HepG2 (cell line): ENCODE results near the gene SAPCD2. TPM values are rescaled to one million over a fixed set of nuclear protein-coding genes. Genes with fewer than 3 reads are reported as not detected.

ENCODE experiments used
- ATAC-seq: fragments of 200-7000 bp; cut with Tn5 transposase; 3 replicates; pipeline ENCODE4 v1.9.1; 2020; ENCODE audit warnings: mild to moderate bottlenecking, moderate library complexity
- BruUV-seq: library from RNA; stranded (reverse); fragments of 400-500 nt; replicated peaks from 2 replicates; lab custom pipeline; 2021; lab: Mats Ljungman, UMichigan
- CTCF ChIA-PET: fragments of 300-600 bp; formaldehyde crosslinking; extraction: SDS; loops from one replicate; lab custom pipeline; 2021; ENCODE audit warnings: low total read pairs, inconsistent platforms, low intra/inter-chr PET ratio; lab: Yijun Ruan, JAX
- POLR2A ChIA-PET: fragments of 350-600 bp; sonication (Branson Sonifier 250); formaldehyde crosslinking; loops from one replicate; lab custom pipeline; 2020; ENCODE audit warnings: antibody characterized with exemption, inconsistent platforms; lab: Yijun Ruan, JAX
- DNase-seq: peaks from one replicate; pipeline ENCODE4 v3.0.0-alpha.2; 2015; ENCODE audit warnings: low spot score
- FAIRE-seq: peaks from 3 replicates; lab custom pipeline; 2011; peaks lifted over from hg19 to GRCh38; lab: Jason Lieb, UNC
- H2AFZ ChIP-seq: one replicate; pipeline ENCODE4 v1.6.1; 2011; ENCODE audit warnings: low read length, inconsistent platforms
- H3K27ac ChIP-seq: fragments of 300-600 bp; 3 replicates; pipeline ENCODE4 v1.8.0; 2011; ENCODE audit warnings: mixed run types, mild to moderate bottlenecking, mixed read lengths, low read length, inconsistent platforms; ENCODE audit not compliant: insufficient read depth; ENCODE audit errors: extremely low read length
- H3K27me3 ChIP-seq, 2 experiments: fragments of 200-600 bp in 1 of 2; 2 replicates in 1 of 2; 3 replicates in 1 of 2; pipeline versions ENCODE4 v1.6.0 to v1.8.0; 2011; ENCODE audit warnings: low read length in 2 of 2, mild to moderate bottlenecking in 2 of 2, moderate library complexity in 2 of 2, inconsistent platforms in 1 of 2; ENCODE audit not compliant: insufficient read depth in 2 of 2, control insufficient read depth in 1 of 2
- H3K36me3 ChIP-seq, 2 experiments: fragments of 200-600 bp in 1 of 2; replicated peaks in 1 of 2; 2 replicates in 1 of 2; 3 replicates in 1 of 2; pipeline versions ENCODE4 v1.5.1 to v1.8.0; 2011; ENCODE audit warnings: low read length in 2 of 2, inconsistent platforms in 1 of 2; ENCODE audit not compliant: insufficient read depth in 2 of 2, control insufficient read depth in 1 of 2
- H3K4me1 ChIP-seq: 2 replicates; pipeline ENCODE4 v1.5.1; 2012; ENCODE audit warnings: low read length, inconsistent platforms; ENCODE audit not compliant: insufficient read depth
- H3K4me2 ChIP-seq: 2 replicates; pipeline ENCODE4 v1.6.0; 2011; ENCODE audit warnings: low read depth, low read length, inconsistent platforms
- H3K4me3 ChIP-seq, 3 experiments: fragments of 200-600 bp in 1 of 3; sonication (generic), shearing (Covaris generic) in 1 of 3; replicated peaks in 1 of 3; 2 replicates each; pipeline ENCODE4 v1.5.1; 2011 to 2016; ENCODE audit warnings: low read length in 3 of 3, inconsistent platforms in 2 of 3, low read depth in 2 of 3, mild to moderate bottlenecking in 2 of 3, control low read depth in 1 of 3, mixed read lengths in 1 of 3; ENCODE audit not compliant: insufficient read depth in 1 of 3
- H3K79me2 ChIP-seq: one replicate; pipeline ENCODE4 v1.6.1; 2011; ENCODE audit warnings: low read length, inconsistent platforms; ENCODE audit not compliant: insufficient read depth
- H3K9ac ChIP-seq: 2 replicates; pipeline ENCODE4 v1.6.0; 2011; ENCODE audit warnings: mild to moderate bottlenecking, low read depth, low read length, inconsistent platforms; ENCODE audit not compliant: insufficient read depth
- H3K9me3 ChIP-seq: 2 replicates; pipeline ENCODE4 v1.5.1; 2012; ENCODE audit warnings: mild to moderate bottlenecking, low read length
- H4K20me1 ChIP-seq: 2 replicates; pipeline ENCODE4 v1.6.0; 2011; ENCODE audit warnings: inconsistent platforms, mild to moderate bottlenecking, low read length, moderate library complexity; ENCODE audit not compliant: insufficient read depth
- CTCF ChIP-seq: sonication (generic); formaldehyde crosslinking; IDR thresholded peaks from 2 replicates; pipeline ENCODE4 v1.5.0; 2020; ENCODE audit warnings: mild to moderate bottlenecking, missing genetic modification reagents, moderate library complexity
- DRAP1 ChIP-seq: IDR thresholded peaks from 2 replicates; pipeline ENCODE4 v1.6.1; 2016; ENCODE audit warnings: missing genetic modification reagents, missing compliant biosample characterization
- HOXA7 ChIP-seq: sonication (generic); formaldehyde crosslinking; IDR thresholded peaks from 2 replicates; pipeline ENCODE4 v1.8.1; 2022; ENCODE audit warnings: mild to moderate bottlenecking, missing genetic modification reagents, moderate library complexity
- MEF2D ChIP-seq: sonication (generic); formaldehyde crosslinking; IDR thresholded peaks from 2 replicates; pipeline ENCODE4 v1.5.1; 2020; ENCODE audit warnings: mild to moderate bottlenecking, missing genetic modification reagents
- STAG1 ChIP-seq: sonication (generic); formaldehyde crosslinking; IDR thresholded peaks from 2 replicates; pipeline ENCODE4 v1.4.0; 2020; ENCODE audit warnings: missing genetic modification reagents
- U2AF2 ChIP-seq: fragments of 200-400 bp; formaldehyde crosslinking; IDR thresholded peaks from 2 replicates; pipeline ENCODE4 v1.6.1; 2017; ENCODE audit warnings: low read depth, mild to moderate bottlenecking, low read length
- ZNF17 ChIP-seq: sonication (generic); formaldehyde crosslinking; IDR thresholded peaks from 2 replicates; pipeline ENCODE4 v1.5.0; 2020; ENCODE audit warnings: mild to moderate bottlenecking, missing genetic modification reagents
- ZNF557 ChIP-seq: sonication (generic); formaldehyde crosslinking; IDR thresholded peaks from 2 replicates; pipeline ENCODE4 v1.4.0; 2020; ENCODE audit warnings: missing genetic modification reagents
- ZNF567 ChIP-seq: sonication (generic); formaldehyde crosslinking; IDR thresholded peaks from 2 replicates; pipeline ENCODE4 v1.8.1; 2023; ENCODE audit warnings: mild to moderate bottlenecking, missing genetic modification reagents, borderline replicate concordance
- ZNF775 ChIP-seq: sonication (generic); formaldehyde crosslinking; IDR thresholded peaks from 2 replicates; pipeline ENCODE4 v1.4.0; 2020; ENCODE audit warnings: missing genetic modification reagents, mild to moderate bottlenecking, moderate library complexity, borderline replicate concordance
- WGBS: methylation state at CpG from one replicate; pipeline ENCODE4 v1.1.6; 2017; ENCODE audit warnings: low lambda C conversion rate; 5-methylcytosine and 5-hydroxymethylcytosine counted together
- in situ Hi-C: cut with HindIII; loops from 2 replicates; pipeline ENCODE4 v1.10.0; 2017; ENCODE audit warnings: low pct_unique_long_range_greater_than_20kb; ENCODE audit not compliant: extremely low pct_ligation_motif_present
- intact Hi-C: fragments of 100-400 bp; cut with micrococcal nuclease; formaldehyde crosslinking; loops from one replicate; pipeline ENCODE4 v1.10.0; 2022; ENCODE audit not compliant: unreplicated experiment
- polyA plus RNA-seq, 8 experiments: library from polyadenylated mRNA; depleted of rRNA in 3 of 8; stranded (reverse) in 7 of 8; unstranded in 1 of 8; fragments of >200 nt; fragmentation: Illumina TruSeq in 4 of 8; extraction: Trizol in 4 of 8; gene quantifications; 2 replicates each; pipeline versions ENCODE4 v1.2.1 to v1.2.3, GENCODE V29; 2011 to 2016; ENCODE audit warnings: low read depth in 4 of 8, missing spikeins in 1 of 8, mixed read lengths in 1 of 8; ENCODE audit not compliant: insufficient read depth in 1 of 8
- total RNA-seq, 5 experiments: library from RNA; depleted of rRNA; stranded (reverse); fragments of >200 nt; fragmentation: Illumina TruSeq; extraction: Trizol; gene quantifications; 2 replicates each; pipeline ENCODE4 v1.2.3, GENCODE V29; 2016; ENCODE audit warnings: low read depth in 1 of 5
- TF ChIP-seq, protein P1 (sequence below): IDR thresholded peaks from 2 replicates; pipeline ENCODE4 v1.6.1; 2016; ENCODE audit warnings: missing biosample characterization, missing genetic modification reagents, low read depth
- TF ChIP-seq, protein P2 (sequence below): sonication (generic); formaldehyde crosslinking; IDR thresholded peaks from 2 replicates; pipeline ENCODE4 v1.4.0; 2020; ENCODE audit warnings: missing genetic modification reagents

SAPCD2 gene
- total and polyA plus RNA-seq, 2 of the 13 experiments (the other 11 are each of a cell fraction or from before 2014, with no cell fraction given): 21.9 to 42.8 TPM

GRCh38 chr9:137096785-137097546 lies 26.6 kb upstream of the SAPCD2 start (continued):
- TF ChIP-seq ZNF17: no peak
- TF ChIP-seq, protein P1, sequence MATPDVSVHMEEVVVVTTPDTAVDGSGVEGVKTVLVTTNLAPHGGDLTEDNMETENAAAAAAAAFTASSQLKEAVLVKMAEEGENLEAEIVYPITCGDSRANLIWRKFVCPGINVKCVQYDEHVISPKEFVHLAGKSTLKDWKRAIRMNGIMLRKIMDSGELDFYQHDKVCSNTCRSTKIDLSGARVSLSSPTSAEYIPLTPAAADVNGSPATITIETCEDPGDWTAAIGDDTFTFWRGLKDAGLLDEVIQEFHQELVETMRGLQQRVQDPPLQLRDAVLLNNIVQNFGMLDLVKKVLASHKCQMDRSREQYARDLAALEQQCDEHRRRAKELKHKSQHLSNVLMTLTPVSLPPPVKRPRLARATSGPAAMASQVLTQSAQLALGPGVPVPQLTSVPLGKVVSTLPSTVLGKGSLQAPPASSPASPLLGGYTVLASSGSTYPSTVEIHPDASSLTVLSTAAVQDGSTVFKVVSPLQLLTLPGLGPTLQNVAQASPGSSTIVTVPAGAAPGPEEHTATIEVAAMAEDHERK (CRISPR knock-in tag): no peak
- no peak for TF ChIP-seq DRAP1
- TF ChIP-seq ZNF775 (CRISPR knock-in tag): no peak
- no peak for TF ChIP-seq ZNF567 (CRISPR knock-in tag)
- TF ChIP-seq HOXA7: no peak
- no peak for TF ChIP-seq MEF2D (CRISPR knock-in tag)
- TF ChIP-seq ZNF557 (CRISPR knock-in tag): no peak

DNA sequence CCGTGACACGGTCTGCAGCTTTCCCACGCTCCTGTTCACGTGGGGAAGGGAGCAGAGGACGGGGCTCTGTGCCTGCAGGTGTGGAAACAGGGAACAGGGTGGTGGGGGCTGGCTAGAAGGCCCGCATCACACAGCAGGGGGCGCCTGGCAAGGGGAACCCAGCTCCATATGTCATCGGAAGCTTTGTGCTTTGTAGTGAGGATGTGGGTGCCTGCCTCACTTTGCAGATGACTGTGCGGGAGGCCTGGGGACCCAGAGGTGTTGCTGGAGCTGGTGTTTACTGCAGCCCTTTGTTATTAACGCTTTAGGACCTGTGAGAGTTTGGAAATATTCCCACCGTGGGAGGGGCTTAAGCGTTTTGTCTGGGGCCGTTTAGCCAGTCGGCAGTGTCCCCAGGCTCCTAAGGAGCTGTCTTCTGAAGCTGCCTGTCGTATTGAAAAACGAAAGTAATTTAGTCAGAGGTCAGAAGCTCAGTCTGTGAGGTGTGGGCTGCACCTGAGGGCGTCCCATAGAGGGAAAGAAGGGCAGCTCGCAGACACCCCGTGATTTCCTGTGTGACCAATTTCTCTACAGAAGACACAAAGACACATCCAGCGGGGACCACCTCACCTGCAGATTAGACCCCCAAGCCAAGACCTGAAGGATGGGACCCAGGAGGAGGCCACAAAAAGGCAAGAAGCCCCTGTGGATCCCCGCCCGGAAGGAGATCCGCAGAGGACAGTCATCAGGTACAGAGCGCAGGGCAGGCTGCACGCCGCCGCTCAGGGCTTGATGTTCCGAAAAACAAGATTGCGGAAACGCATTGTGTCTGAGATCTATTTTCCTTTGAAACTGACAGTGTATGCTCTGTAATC lies 25.5 kb upstream of the SAPCD2 start:
- 94% methylated on average over 25 of the region's 30 CpGs for WGBS
- intact Hi-C loops: no loop called here
- ChIA-PET CTCF (no interaction called here), POLR2A (no interaction called here)
- H3K36me3 ChIP-seq: peaks cover 13 to 47% of the 10 kb centered on the region in 2 experiments
- BruUV-seq: no TSS peak
- no peak overlapping the region for H3K4me2 ChIP-seq
- H3K9ac ChIP-seq: no peak overlapping the region
- H3K79me2 ChIP-seq: peaks cover 3% of the 10 kb centered on the region
- TF ChIP-seq STAG1 (CRISPR knock-in tag) (0 out of 2 replicates have a peak, but pooled peaks have one; percentile 7), CTCF (peak; percentile 68), U2AF2 (no peak)
- TF ChIP-seq, protein P2, sequence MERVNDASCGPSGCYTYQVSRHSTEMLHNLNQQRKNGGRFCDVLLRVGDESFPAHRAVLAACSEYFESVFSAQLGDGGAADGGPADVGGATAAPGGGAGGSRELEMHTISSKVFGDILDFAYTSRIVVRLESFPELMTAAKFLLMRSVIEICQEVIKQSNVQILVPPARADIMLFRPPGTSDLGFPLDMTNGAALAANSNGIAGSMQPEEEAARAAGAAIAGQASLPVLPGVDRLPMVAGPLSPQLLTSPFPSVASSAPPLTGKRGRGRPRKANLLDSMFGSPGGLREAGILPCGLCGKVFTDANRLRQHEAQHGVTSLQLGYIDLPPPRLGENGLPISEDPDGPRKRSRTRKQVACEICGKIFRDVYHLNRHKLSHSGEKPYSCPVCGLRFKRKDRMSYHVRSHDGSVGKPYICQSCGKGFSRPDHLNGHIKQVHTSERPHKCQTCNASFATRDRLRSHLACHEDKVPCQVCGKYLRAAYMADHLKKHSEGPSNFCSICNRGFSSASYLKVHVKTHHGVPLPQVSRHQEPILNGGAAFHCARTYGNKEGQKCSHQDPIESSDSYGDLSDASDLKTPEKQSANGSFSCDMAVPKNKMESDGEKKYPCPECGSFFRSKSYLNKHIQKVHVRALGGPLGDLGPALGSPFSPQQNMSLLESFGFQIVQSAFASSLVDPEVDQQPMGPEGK: peak; percentile 42
- no peak for FAIRE-seq
- no peaks in the 10 kb centered on the region for H4K20me1 ChIP-seq
- no peaks in the 10 kb centered on the region for H3K9me3 ChIP-seq
- no peak for DNase-seq
- in situ Hi-C loops: no loop called here
- no peak overlapping the region for H2AFZ ChIP-seq
- ATAC-seq: peak; percentile 82
- no peak overlapping the region for H3K27ac ChIP-seq
- H3K4me3 ChIP-seq: no peak overlapping the region
- no peaks in the 10 kb centered on the region for H3K4me1 ChIP-seq
- no peaks in the 10 kb centered on the region for H3K27me3 ChIP-seq
